Left lobe of liver (tissue), 2 donors: ENCODE measurements around the gene CAND1. TPM values are rescaled to one million over a fixed set of nuclear protein-coding genes. Genes with fewer than 3 reads are reported as not detected.

ENCODE experiments used
- ATAC-seq: fragments of 200-7000 bp; cut with Tn5 transposase; one replicate; pipeline ENCODE4 v1.9.1; 2020; ENCODE audit warnings: mild to moderate bottlenecking, moderate library complexity
- DNase-seq: peaks from one replicate; pipeline ENCODE4 v3.0.0-alpha.2; 2020; ENCODE audit warnings: low spot score
- total RNA-seq: library from RNA; stranded (reverse); gene quantifications from one replicate; pipeline ENCODE4 v1.2.1, GENCODE V29; 2021
- donor health status: DM: no; HTN: no; CAD: no; lungs with moderate emphysema.
- donor health status: DM: no; HTN: yes; CAD: no.

Gene CAND1
- total RNA-seq, 1 donor from 2014 or later, result 50.7 TPM

DNA sequence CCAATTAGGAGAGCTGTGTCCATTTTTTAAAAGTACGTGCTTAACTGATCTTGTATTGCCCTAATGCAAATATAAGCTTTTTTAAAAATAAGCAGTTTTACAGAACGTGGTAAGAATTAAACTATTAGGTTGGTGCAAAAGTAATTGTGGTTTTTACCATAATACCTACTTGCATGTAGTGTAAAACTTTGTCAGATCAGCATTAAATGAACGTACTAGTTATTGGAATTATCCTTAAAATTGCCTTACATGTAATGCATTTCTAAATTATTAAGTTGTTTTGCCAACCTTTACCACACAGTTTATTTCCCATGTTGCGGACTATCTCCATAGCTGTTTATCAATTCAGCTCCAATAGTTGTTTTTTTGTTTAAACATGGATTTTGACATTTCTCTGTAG lies 10.9 kb downstream of the CAND1 start:
- DNase-seq (no peak), ATAC-seq (no peak)

DNA sequence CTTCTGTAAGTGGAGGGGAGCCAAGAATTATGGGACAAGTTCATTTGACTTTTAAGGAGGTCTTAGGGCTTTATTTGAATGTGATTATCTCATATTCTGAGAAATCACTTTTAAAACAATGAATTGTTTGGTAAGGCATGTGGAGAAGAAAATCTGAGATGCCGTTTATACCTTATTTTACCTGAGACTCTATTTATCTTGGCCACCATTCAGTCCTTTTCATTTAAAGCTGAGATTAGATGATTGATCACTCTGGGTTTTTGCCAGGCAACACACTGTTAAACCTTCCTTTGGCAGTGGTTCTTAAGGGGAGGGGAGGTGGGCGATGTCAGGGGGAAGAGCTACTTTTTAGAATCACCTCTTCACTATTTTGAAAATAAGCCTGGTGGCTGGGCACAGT lies 11.4 kb downstream of the CAND1 start:
- ATAC-seq (no peak), DNase-seq (no peak)

DNA sequence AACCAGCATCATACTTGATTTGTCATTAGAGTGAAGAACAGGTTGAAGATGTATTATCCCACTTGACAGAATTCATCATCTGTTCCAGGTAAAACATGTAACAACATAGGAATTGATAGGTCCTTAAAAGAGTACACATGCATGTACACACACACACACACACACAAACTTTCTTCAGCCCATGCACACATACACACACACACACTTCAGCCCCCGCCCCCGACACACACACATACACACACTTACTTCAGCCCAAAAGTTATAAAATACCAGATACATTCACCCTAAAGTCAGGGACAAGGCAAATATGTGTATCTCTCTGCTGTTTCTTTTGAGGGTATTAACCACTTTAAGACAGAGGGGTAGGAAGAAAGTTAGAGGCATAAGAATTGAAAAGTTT lies 15.4 kb downstream of the CAND1 start:
- DNase-seq (no peak), ATAC-seq (no peak)

DNA sequence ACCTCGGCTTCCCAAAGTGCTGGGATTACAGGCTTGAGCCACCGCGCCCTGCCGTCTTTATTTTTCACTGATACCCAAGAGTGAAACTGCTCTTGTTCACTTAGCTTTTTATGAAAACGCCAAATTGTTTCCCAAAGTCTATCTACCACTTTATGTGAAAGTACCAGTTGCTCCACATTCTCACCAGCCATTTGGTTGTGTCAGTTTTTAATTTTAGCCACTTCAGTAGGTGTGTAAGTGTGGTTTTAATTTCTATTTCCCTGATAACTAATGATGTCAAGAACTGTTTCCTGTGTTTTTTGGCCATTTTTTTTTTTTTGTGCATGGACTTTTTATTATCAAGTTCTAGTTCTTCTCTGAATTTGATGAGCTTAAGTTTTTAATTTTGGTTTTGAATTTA lies 17.1 kb downstream of the CAND1 start:
- ATAC-seq (no peak), DNase-seq (no peak)

DNA sequence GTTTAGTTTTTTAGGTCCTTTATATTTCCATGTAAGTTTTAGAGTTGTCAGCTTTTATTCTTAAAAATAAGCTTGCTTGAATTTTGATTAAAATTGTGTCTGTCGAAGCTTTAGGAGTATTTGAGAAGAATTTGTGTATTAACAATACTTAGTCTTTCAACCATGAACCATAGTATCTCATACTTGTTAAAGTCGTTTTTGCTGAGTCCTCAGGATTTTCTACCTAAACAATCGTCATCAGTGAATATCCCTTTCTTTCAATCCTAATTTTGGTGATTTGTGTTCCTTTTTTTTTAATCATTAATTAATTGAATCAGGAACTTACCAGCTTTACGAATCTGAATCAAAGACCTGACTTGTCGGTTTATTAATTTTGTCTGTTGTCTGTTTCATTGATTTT lies 18.2 kb downstream of the CAND1 start:
- DNase-seq, result no peak
- no peak for ATAC-seq

DNA sequence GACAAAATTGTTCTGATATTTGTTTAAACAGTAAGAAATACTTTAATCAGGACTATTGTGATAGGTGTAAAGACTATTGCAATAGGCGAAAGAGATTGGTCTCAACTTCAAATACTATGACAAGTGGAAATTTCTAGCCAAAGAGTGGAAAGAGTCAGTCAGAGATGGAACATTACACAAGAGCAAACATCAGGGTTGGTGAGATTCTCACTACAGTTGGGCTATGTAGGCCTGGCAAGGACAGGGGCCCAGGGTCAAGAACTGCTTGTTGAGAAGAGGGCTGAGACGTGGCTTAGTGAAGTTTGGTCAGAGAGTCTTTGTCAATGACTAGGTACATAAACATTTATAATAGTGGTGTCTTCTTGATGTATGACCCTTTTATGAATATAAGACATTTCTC lies 19.4 kb downstream of the CAND1 start:
- ATAC-seq (peak; percentile 38), DNase-seq (no peak)

DNA sequence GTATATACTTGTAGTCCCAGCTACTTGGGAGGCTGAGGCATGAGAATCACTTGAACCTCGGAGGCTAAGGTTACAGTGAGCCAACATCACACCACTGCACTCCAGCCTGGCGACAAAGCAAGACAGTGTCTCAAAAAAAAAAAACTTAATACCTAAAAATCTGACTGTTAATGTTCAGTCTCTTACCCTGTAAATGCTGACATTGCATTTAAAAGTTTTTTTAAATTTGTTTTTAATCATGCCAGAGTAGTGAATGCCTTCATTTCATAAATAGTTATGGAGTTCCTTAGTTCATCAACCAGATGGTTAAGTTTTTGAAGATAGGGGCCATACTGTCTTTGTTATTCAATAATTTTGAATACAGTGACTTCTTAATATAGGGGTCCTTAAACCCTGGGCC lies 21.2 kb downstream of the CAND1 start:
- ATAC-seq (no peak), DNase-seq (no peak)

DNA sequence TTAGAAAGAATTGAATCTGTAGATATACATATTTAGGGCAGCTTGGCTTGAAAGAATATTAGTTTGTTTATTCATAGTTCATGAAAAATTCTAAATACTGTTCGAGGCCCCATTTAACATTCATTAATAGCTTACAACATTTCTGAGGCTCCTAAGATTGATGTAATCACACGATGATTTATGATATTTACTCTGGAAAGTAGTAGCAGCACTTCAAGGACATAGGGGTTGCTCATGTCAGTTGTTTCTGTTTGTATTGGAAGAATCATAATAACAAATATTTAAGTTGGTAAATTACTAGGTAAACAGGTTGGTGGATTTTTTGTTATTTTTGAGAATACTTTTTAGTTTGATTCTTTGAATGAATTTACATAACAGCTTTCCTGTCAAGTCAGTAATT lies 30.4 kb downstream of the CAND1 start:
- no peak for ATAC-seq
- DNase-seq, result no peak

DNA sequence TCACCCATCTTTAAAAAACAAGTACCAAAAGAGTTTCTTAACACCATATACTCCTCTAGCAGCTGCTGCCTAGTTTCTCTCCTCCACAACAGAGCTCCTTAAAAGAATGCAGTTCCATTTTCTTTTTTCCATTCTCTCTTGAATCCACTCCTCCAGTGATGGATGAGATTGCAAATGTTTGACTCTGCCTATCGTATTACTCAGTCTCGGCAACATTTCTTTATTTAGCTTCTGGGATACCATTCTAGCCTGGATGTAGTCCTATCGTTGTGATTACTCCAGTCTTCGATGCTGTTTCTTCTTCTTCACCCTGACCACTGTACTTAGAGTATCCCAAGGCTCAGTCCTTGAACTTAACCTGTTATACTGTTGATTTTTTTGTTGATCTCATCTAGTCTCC lies 30.8 kb downstream of the CAND1 start:
- no peak for DNase-seq
- ATAC-seq, result no peak

DNA sequence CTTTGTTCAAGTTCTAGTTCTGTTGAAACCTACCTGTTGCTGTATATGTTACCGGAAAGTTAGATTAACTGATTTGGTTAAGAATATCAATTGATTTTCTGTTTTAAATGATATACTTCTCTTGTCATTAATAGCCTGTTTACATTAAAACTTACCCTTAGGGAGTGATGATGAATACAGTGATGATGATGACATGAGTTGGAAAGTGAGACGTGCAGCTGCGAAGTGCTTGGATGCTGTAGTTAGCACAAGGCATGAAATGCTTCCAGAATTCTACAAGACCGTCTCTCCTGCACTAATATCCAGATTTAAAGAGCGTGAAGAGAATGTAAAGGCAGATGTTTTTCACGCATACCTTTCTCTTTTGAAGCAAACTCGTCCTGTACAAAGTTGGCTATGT lies 33.0 kb downstream of the CAND1 start:
- no peak for ATAC-seq
- DNase-seq, result no peak

DNA sequence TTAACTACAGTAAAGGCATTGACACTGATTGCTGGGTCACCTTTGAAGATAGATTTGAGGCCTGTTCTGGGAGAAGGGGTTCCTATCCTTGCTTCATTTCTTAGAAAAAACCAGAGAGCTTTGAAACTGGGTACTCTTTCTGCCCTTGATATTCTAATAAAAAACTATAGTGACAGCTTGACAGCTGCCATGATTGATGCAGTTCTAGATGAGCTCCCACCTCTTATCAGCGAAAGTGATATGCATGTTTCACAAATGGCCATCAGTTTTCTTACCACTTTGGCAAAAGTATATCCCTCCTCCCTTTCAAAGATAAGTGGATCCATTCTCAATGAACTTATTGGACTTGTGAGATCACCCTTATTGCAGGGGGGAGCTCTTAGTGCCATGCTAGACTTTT lies 36.4 kb downstream of the CAND1 start:
- ATAC-seq (no peak), DNase-seq (no peak)

DNA sequence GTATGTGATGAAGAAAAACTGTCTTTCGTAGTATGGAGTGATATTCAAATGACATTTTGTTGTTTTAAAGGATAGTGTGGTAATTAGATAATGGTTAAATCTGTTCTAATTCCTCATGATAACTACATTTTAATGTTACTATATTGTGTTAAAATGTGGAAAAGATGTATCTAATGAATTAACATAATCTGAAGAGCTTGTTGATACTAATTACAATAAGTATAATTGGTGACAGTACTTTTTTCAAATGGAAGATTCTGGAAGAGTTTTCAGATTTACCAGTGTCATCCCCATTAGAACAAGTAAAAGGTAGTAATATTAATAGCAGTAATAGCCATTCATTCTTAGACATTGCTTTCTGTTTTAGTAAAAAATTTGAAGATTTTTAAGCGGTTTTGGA lies 37.6 kb downstream of the CAND1 start:
- no peak for ATAC-seq
- DNase-seq, result no peak

DNA sequence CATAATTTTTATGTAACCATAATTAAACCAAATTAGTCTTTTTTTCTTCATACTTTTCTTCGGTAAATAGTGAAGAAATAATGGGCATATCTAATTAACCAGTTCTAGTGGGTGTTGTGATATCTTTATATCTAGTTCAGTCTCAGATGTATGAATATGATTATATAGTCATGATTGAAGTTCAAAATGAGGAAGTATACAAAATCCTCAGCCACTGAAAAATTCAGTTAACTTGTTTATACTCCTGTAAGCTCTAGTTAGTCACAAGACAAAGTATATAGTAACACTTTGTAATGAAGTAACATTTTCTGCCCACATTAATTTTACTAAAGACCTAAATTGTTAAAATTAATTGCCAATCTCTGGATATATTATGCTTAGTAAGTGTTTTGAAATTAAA lies 46.5 kb downstream of the CAND1 start:
- ATAC-seq (no peak), DNase-seq (no peak)

DNA sequence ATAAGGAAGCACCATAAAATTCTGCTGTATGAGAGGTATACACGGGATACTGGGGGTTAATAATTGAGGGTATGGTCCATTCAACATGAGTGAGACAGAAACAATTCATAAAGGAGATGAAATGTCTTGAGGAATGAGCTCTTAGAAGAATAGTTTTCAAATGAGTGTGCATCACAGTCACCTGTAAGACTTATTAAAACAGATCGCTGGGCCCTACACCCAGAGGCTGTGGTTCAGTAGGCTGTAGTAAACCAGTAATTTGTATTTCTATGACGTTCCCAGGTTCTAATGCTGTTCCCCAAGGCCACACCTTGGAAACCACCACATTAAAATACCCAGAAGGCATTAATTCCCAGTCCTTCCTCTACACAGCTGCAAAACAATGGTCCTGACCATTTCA lies 49.6 kb downstream of the CAND1 start:
- no peak for DNase-seq
- no peak for ATAC-seq

DNA sequence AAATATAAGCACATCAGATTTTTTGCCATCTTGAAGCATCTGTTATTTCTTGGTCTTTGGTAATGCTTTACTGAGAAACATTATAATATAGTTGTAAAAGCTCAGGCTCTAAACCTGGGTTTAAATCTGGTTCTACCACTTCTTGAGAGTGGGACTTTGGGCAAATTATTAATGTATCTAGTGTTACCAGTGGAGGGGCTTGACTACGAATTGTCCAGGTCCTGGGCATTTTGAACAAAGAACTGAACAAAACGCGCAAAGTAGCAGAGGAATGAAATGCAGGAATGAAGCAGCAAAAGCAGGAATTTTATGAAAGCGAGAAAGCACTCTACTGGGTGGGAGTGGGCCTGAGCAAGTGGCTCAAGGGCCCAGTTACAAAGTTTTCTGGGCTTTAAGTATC lies 50.8 kb downstream of the CAND1 start:
- ATAC-seq, result no peak
- DNase-seq, result no peak

DNA sequence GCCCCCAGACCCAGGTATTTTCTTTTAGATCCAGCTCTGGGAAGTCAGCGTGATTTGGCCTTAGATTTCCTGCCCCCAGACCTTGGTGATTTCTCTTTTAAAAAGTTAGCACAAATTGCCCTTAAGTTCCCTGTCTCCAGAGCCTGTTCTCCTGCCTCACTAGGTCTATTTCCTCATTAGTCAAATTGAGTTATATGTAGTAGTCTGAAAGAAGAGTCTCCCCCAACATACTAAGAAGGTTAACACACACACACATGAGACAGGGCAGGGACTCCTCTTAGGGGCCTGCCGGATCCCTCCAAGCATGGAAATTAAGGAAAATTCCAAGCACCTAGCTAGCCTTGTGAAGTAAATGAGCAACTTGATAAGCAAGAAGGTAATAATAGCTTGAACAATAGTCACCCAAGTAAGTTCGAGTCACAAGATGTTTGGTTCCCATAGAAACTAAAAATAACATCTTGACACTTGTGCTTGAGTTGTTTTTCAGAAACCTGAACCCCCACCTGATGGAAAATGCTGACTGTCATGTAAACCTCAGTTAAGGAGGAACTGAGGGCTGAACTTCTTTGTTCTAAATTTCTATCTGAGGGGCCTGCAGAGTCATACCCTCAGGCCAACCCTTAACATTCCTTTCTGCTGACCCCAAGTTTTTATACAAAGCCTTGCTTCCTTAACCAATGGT lies 51.6 kb downstream of the CAND1 start:
- no peak for DNase-seq
- ATAC-seq, result no peak

DNA sequence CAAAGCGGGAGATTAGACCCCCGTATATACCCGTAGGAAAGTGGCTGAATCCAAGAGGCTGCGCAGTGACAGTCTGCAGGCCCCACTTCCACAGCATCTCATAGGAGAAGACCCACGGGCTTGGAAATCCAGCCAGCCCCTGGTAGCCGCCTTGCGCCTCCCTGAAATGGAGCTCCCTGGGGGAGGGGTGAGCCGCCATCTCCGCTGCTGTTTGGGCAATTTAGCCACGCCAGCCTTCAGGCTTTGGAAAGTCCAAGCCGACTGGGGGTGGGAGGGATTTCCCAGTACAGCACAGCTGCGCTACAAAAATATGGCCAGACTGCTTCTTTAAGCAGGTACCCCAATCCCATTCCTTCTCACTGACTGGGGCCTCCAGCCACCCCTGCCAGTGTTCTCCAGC lies 53.4 kb downstream of the CAND1 start:
- ATAC-seq, result peak; percentile 25
- DNase-seq, result no peak

DNA sequence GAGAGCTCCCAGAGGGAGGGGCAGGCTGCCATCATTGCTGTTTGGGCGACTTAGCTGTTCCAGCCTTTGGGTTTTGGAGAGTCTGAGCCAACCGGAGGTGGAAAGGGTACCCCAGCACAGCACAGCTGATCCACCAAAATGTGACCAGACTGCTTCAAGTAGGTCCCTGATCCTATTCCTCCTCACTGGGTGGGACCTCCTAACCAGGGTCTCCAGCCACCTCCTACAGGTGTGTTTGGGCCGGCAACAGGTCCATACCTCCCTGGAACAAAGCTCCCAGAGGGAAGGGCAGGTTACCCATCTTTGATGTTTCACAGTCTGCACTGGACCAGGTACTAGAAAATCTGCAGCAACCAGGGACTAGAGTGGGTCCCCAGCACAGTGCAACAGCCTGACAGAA lies 53.8 kb downstream of the CAND1 start:
- ATAC-seq (peak; percentile 20), DNase-seq (no peak)

DNA sequence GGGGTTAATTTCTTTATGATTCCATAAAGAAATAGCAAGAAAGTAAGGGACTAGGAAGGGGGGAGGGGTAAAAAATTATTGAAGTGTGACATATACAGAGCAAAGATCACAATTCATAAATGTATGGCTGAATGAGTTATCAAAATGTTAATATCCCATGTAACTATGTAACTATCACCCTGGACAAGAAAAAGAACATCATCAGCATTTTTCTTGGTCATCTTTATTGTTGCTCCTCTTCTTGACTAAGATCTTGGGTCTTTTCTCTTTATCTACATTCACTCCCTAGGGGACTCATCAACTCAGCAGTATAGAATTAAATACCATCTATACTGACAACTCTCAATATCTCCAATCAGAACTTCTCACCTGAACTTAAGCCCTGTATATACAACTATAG lies 57.5 kb downstream of the CAND1 start:
- DNase-seq (no peak), ATAC-seq (no peak)

DNA sequence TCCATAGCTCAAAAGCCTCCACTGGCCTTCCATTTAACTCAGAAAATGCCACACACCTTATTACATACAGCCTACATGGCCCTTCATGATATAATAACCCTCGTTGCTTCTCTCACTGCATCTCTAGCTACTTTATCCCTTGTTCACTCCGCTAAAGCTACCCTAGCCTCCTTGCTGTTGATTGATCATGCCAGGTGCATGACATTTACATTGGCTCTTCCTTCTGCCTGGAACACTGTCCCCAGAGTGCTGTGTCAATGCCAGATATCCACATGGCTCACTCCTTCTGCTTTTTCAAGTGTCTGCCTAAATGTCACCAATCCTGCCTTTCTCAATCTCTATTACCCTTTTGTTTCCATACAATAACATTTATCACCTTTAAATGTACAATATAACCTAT lies 58.3 kb downstream of the CAND1 start:
- ATAC-seq (no peak), DNase-seq (no peak)

DNA sequence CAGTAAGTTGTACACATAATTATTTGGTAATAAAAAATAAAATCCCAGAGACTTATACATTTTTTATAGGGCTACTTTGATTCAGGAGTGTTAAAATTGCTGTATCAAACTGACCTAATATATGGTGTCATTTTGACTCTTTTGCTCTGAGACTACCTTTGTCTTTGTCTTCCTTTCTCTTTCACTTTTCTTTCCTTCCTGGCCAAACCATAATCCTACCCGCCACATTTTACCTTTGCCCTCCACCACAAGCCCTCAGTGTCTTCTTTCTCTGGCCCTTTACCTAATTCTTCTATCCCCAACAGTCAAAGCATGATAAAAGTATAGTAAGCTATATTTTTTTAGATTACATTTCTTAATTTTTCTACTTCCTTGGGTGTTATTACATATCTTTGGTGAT lies 62.0 kb downstream of the CAND1 start:
- no peak for ATAC-seq
- DNase-seq, result no peak

DNA sequence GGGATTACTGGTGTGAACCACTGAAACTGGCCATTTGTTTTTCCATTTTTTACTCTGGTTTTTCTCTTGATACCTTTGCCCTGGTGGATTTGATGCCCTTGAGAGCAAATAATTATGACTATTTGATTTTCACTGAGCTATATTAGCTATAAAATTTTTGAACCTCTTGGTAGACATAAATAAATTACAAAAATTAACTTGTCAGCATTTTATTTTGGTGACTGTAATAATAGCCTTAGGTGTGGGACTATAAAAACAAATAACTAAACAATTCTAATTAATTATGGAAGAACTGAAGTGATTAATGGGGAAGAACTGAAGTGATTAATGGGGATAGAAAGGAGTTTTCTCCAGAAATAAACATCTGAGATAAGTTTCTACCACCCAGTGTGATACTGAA lies 62.7 kb downstream of the CAND1 start:
- no peak for DNase-seq
- no peak for ATAC-seq

DNA sequence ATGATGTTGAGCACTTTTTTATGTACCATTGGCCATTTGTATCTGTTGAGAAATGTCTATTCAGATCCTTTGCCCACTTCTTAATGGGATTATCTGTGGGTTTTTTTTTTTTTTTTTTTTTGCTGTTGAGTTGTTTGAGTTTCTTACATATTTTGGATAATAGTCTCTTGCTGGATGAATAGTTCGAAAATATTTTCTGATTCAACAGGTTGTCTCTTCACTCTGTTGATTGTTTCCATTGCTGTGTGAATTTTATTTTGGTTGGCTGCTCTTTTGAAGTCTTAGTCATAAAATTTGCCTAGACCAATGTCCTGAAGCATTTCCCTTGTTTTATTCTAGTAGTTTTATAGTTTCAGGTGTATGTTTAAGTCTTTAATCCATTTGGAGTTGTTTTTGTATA lies 64.5 kb downstream of the CAND1 start:
- DNase-seq, result no peak
- no peak for ATAC-seq

DNA sequence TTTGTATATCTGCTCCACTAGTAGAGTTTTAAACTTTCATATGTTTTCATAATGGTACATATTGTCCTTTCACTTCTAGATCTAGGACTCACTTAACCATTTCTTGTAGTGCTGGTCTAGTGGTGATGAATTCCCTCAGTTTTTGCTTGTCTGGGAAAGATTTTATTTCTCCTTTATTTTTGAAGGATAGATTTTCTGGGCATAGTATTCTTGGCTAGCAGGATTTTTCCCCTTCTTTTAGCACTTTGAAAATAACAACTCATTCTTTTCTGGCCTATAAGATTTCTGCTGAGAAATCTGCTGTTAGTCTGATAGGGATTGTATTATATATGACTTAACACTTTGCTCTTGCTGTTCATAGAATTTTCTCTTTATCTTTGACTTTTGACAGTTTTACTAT lies 69.3 kb downstream of the CAND1 start:
- no peak for ATAC-seq
- DNase-seq, result no peak
